ENCODE data around the gene ZNF682.

- TF ChIP-seq CTCF (IDR thresholded peaks at IDR 0.05) = no peak
- no peak for TF ChIP-seq POLR2A (IDR thresholded peaks at IDR 0.05)
Measured at GRCh38 chr19:20072936-20073335, 33.6 kb upstream of the ZNF682 start.

All from testis (tissue), 2 donors.